HTR-8/SVneo (cell line): ENCODE results near the gene ZBTB7B.

ENCODE experiments used
- DNase-seq: peaks from one replicate; pipeline ENCODE4 v3.0.0; 2011; ENCODE audit warnings: low spot score, mixed read lengths; ENCODE audit not compliant: insufficient read length
- FAIRE-seq: peaks from 2 replicates; lab custom pipeline; 2011; peaks lifted over from hg19 to GRCh38; lab: Jason Lieb, UNC

ZBTB7B gene

DNA sequence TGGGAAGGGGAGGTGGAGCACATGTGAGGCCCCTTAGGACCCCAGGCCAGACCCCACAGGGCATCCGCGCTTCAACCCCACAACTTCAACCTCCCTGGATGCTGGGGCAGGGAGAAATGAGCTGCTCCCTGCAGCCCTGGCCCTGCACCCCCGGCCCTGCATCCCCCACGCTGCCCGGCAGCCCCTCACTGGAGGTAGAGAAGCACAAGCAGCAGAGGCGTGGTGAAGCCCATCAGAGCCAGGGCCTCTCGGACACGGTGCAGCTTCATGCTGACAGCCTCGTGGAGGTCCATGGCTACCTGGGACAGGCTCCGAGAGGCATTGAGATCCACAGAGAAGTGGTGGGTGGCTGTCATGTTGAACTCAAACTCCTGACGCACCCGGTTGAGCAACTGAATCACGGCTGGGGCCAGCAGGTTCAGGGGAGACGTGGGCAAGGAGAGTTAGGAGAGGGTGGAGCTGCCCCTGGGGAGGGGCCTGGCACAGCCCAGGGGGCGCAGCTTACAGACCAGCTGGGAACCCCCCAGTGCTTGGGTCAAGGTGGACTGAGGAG, 27.7 kb downstream of the ZBTB7B start:
- FAIRE-seq (no peak), DNase-seq (no peak)

DNA sequence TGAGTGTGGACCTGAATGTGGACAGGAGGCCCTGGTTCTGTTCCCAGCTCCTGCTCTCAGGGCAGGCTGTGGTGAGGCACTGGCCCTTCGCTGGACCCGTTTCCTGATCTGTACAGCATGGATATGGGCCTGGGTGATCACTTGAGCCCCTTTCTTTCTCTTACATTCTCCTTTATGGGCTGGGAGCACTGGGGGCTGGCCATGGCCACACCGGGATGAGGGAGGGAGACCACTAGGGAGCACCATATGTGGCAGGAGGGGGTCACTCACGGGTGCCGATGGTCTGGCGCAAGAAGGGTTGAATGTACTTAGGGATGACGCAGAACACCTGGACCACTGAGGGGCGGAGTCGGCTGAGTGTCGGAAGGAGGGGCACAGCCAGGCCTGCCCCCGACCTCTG, 28.3 kb downstream of the ZBTB7B start:
- DNase-seq (no peak), FAIRE-seq (no peak)

DNA sequence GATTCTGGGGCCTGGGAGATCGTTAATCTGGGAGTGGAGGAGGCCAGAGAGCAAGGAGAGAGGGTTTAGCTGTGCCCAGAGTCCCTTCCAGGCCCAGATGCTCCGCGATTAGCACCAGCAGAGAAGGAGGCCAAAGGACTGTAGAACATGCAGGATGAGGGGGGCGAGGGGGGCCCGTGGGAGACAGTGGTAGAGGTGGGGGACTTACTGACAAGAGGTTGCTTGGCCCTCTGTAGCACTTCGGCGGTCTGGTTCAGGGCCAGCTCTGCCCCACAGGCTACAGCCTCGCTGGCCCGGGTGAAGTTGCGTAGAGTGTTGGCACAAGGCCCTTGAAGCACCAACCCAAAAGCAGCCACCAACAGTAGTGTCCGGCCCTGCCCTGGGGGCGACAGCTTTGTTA, 30.3 kb downstream of the ZBTB7B start:
- no peak for DNase-seq
- FAIRE-seq: no peak

DNA sequence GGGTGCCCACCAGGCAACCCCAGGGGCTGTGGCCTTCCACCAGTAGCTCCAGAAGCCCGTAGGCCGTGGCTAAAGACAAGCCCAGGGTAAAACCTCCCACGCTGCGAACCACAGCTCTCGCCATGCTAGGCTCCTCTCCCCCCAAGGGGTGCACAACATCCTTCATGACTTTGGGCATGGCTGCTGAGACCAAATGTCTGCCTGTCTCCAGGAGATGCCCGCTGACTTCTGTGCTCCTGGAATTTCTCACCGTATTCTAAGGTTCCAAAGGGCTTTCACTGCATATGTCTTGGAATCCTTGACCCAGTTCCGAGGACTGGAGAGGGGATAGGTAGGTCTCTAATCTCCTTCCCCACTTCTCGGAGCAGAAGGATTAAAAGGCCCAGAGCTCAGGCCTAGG, 30.9 kb downstream of the ZBTB7B start, which contains the start of the genes DCST1 and DCST2:
Gene DCST1, plus strand, starts transcription at position 301 of the 400 bp plus-strand sequence. CDS start 213 bp downstream, outside the sequence.
Gene DCST2, minus strand, starts transcription at position 258 of the 400 bp plus-strand sequence. Its CDS starts 80 bp downstream, at position 178.
- no peak for DNase-seq
- FAIRE-seq: no peak

DNA sequence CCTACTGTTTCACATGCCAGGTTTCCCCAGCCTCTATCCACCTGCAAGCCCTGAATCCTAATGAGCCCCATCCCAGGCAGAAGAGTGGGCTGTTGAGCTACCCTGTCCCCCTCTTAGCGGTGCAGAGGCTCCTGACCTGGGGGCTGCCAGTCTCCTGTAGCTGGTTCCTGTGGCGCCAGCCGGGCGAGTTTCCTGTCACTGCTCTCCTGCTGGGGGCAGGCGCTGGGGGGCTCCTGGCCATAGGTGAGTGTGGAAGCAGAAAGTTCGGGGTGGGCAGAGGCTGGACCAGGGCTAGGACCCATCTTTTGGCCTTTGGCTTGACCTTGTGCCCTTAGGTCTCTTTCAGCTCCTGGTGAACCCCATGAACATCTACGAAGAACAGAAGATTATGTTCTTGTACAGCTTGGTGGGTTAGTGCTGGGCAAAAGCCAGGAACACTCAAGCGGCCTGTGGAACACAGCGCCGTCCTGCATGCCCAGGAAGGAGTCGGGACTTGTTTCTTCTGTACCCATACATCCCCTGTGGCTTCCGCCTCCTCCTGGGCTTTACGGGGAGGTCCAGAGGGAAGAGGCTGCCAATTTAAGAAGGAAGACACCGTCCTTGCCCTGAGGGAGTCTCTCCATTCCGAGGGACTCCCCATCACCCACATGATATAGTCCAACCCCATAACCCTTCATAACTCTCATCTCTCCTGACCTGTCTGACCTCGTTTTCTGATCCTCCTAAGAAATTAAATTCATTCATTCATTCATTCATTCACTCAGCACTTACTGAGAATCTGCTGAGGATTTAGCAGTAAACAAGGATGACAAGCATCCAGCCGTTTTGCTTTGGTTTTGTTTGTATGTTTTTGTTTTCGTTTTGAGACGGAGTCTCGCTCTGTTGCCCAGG, 32.0 kb downstream of the ZBTB7B start:
- no peak for FAIRE-seq
- DNase-seq: no peak

DNA sequence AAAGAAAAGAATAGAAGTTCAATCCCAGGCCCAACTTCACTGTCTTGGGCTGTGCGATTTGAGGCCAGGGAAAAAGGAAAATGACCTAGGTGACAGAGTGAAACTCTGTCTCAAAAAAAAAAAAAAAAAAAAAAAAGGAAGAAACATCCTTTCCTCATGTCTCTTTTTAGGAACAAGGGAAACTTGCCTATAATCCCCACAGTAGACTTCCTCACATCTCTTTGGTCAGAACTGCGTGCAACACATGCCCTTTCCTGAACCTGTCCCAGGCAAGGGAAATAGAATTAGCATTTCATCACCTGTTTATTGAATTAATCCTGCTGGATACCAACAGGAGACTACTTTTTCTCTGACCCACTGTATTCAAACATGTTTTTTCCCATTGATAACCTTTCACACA, 33.3 kb downstream of the ZBTB7B start:
- DNase-seq (no peak), FAIRE-seq (no peak)

DNA sequence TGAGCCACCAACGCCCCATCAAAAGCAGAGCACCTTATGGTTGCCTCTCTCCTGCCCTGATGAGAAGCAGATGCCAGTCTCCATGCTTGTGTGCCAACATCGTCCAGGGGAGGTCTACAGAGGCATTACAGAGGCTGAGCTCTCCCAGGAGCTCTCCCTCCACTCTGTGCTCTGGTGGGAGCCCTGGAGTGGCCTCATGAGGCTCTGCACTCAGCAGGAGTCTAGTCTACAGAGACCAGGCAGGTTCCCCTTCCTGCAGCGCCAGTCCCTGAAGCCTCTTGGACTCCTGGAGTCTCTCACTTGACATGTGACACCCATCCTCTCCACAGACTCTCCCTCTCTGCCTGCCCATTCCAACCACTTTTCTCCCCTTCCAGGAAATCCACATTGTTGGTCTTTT, 34.4 kb downstream of the ZBTB7B start:
- FAIRE-seq (no peak), DNase-seq (no peak)

DNA sequence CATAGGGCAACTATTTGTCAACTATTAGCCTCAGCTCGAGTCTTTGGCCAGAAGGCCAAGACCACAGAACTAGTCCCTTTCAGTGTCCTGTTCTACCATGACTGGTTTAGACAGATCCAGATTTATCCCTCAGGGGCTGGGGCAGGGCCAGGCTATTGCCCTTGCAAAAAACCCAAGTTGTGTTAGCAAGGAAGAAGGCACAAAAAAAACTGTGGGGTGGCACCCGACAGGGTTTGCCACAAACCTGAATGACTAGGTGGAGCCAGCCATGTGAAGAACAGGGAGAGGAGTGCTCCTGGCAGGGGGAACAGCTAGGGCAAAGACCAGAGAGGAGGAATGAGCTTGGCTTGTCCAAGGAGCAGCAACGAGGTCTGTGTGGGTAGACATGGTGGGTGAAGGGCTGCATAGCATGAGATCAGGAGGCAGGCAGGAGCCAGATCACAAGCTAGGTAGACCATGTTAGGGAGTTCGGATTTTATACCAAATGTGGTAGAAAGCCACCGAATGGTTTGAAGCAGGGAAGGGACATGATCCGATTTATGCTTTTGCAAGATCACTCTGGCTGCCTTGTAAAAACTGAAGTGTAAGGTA, 35.3 kb downstream of the ZBTB7B start:
- FAIRE-seq: no peak
- no peak for DNase-seq

DNA sequence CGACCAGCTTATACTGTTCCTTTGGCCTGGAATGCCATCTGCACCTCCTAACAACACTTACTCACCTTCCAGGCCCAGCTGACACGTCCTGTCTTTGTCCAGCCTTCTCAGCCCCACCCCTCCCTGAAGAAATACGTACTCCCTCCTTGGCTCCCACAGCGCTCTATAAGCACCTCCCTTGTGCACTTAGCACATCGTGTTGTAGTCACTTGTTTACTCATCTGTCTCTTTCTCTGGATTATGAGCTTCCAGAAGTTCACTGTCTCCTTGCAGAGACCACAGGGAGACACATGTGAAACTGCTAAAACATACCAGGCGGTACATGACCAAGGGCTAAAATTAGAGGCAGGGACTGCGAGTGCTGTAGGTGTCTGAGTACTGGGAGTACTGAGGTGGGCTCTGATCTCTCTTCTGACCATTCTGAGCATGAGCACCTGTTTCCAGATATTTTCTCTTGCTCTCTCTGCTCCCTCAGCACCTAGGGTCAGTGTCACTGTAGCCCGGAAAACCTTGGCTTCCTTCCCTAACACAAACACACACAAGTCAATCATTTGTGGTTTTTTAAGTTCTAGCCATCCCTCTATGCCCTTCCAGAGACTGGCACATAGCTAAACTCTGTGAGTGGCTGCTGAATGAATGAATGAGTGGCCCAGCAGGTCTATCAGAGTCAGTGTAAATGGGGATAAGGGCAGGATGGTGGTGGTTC, 36.2 kb downstream of the ZBTB7B start:
- DNase-seq (no peak), FAIRE-seq (no peak)

DNA sequence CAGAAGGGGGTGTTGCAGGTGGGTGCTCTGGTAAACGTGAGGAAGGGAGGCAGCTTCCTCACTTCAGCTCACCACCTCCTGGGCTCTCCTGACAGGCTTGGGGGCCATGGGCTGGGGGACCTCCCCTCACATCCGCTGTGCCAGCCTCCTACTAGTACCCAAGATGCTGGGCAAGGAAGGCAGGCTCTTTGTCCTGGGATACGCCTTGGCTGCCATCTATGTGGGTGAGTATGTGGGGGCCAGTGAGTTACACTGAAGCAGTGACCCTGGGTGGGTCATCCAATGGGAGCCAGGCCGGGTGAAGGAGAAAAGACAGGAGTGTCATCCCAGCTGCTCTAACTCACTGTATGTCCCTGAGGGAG, 36.7 kb downstream of the ZBTB7B start:
- FAIRE-seq (no peak), DNase-seq (no peak)

DNA sequence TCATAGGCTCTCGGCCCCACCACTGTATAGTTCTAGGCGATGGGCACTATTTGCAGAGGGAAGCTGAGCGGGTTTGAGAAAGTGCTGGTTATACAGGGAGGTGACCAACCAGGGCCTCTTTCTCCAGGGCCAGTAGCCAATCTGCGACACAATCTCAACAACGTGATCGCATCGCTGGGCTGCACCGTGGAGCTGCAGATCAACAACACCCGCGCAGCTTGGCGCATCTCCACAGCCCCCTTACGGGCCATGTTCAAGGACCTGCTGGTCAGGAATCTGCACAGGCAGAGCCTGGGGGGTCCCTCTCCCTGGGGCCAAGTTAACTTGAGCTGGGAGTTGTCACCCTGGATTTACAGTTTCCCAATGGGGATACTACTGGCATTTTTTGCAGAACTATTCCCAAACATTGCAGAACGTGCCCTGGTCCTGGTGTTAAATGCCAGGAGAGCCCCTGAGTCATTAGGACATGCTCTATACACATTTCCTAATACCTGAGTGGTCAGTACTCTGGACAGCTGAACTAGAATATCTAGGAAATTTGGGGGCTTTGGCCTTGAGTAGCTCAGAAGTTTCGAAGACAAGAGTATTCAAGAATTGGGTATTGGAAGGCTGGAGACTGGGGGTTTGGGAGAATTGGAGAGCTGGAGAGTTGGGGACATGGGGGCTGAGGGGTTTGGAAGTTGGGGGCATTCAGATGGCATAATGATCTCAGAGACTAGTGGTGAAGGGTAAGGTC, 37.9 kb downstream of the ZBTB7B start:
- DNase-seq (no peak), FAIRE-seq (no peak)

DNA sequence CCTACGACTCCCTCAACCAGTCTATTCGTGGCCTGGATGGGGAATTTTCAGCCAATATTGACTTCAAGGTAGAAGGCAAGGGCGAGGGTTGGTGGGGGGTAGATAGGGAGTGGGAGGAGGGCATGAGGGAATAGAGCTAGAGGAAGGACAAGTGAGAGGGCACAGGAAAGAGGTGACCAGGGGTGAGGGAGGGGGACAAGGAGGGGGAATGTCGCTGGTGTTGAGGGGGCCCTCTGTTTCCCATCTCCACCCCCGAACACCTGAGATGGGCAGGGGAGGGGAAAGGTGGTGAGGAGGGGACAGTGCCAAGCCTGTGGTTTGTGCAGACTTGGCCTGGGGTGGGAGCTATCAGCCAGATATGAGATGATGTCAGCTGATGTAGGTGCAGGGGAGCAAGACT, 40.2 kb downstream of the ZBTB7B start:
- FAIRE-seq (no peak), DNase-seq (no peak)

DNA sequence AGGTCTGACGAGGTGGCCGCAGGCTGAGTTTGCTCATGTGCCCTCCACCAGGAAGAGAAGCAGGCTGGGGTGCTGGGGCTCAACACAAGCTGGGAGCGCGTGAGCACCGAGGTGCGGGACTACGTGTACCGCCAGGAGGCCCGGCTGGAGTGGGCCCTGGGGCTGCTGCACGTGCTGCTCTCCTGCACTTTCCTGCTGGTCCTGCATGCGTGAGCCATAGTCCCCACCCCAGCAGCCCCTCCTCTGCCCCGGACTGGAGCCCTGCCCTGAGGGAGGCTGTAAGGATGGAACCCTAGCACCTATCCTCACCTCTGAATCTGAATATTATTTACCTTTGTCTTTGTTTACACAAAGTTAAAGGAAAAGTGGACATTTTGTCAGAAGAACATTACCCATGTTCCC, 40.7 kb downstream of the ZBTB7B start:
- FAIRE-seq: no peak
- no peak for DNase-seq

DNA sequence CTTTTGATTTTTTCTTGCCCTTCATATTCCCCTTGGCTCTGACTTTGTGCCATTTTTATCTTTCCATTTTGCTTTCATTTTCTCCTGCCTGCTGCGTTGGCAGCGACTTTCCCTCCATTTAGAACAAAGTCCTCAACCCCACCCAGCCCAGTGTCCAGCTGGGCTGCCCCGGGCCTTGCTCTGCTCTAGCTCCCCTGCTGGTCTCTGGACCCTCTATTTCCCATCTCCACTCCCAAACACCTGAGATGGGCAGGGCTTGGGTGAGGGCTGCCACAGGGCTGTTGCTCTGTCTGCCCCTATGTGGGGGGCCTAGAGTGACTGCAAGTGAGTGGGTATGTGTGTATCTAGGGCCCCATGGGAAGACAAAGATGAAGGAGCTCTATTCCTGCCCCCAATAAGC, 41.2 kb downstream of the ZBTB7B start:
- DNase-seq (no peak), FAIRE-seq (no peak)

DNA sequence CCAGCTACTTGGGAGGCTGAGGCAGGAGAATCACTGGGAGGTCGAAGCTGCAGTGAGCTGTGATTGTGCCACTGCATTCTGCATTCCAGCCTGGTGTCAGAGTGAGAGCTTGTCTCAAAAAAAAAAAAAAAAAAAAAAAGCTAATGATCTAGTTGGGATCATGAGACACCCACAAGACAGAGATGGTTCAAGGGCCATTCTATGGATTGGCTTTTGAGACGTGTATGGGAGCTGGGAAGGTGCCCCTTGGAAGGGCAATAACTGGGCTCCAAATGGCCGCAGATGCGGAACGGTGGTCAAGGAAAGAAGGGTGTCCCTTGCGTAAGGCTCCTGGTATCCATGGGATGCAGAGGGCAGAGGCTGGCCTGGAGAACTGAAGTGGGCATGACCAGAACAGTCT, 41.8 kb downstream of the ZBTB7B start:
- no peak for DNase-seq
- FAIRE-seq: no peak

DNA sequence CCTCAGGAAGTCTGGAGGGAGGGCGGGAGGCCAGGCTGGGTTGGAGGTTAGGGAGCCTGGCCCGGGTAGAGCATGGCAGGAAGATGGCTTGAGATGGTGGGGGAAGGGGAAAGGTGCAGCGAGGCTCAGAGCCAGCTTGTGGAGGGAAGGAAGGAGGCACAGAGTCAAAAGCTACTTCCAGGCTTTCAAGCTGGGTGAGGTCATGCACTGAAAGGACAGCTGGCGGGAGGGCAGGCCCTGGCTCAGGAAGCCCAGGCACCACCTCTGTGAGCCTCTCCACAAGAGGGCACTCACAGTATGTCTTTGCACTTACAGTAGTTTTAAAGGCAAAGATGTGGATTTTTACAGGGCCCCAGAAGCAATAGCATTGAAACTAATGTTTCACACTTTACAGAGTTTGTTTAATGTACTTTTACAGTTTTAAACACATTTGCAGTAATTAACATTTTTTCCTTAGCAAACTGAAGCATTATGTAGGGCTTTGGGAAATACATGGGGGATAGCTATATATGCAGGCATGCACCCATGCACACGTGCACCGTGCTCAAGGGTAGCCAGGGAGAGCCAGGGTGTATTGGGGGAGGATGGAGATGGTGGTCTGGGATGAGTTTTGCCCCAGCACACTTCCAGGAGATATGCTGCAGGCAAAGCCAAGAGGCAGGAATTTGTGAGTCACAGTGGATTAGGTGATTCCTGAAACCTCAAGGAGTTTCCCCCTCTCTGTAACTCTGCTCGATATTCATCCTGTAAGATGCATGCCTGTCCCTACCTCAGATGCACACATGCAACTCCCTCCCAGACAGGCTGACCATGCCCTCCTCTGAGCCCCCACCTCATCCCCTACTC, 42.4 kb downstream of the ZBTB7B start:
- no peak for FAIRE-seq
- peak; percentile 83 for DNase-seq

DNA sequence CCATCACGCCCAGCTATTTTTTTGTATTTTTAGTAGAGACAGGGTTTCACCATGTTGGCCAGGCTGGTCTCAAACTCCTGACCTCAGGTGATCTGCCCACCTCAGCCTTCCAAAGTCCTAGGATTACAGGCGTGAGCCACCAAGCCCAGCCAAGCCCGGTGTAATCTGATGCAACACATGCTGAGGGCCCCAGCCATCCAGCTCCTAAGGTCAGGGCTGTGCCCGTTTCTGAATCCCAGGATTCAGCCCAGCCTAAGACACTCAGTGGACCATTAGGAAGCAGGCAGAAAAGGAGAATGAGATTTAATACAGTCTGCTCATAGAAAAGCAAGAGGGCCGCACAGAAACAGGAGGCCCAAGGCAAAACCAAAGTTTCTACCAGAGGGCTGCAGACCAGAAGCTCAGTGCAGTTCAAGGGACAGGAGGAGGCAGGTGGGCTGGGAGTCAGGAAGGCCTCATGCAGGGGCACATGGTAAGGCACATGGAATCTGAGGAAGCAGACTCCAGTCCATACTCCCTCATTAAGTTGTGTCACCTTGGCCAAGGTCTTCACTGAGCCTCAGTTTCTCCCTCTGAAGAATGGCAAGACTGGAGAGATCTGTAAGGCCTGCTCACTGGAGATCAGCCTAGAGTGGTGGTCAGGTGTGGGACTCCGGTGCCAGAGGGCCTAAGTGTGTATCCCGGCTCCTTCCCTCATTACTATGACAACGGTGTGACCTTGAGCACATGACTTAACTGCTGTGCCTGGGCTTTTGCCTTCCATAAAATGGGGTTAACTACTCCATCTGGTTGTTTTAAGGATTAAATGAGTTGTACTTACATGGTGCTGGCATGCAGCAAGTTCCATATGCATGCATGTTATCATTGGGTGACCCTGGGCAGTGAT, 46.1 kb downstream of the ZBTB7B start:
- DNase-seq (no peak), FAIRE-seq (no peak)
